GM12872 (cell line): ENCODE results near the gene CDH13.

ENCODE experiments used
- TF ChIP-seq, protein P1 (sequence below): IDR thresholded peaks from 3 replicates; pipeline ENCODE4 v1.5.1; 2011; ENCODE audit warnings: low read depth, mild to moderate bottlenecking, low read length, moderate library complexity; ENCODE audit not compliant: insufficient read depth

Gene CDH13

GRCh38 chr16:83197450-83197849, 570.7 kb downstream of the CDH13 start:
- TF ChIP-seq, protein P1, sequence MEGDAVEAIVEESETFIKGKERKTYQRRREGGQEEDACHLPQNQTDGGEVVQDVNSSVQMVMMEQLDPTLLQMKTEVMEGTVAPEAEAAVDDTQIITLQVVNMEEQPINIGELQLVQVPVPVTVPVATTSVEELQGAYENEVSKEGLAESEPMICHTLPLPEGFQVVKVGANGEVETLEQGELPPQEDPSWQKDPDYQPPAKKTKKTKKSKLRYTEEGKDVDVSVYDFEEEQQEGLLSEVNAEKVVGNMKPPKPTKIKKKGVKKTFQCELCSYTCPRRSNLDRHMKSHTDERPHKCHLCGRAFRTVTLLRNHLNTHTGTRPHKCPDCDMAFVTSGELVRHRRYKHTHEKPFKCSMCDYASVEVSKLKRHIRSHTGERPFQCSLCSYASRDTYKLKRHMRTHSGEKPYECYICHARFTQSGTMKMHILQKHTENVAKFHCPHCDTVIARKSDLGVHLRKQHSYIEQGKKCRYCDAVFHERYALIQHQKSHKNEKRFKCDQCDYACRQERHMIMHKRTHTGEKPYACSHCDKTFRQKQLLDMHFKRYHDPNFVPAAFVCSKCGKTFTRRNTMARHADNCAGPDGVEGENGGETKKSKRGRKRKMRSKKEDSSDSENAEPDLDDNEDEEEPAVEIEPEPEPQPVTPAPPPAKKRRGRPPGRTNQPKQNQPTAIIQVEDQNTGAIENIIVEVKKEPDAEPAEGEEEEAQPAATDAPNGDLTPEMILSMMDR = no peak

GRCh38 chr16:83198977-83199376, 572.2 kb downstream of the CDH13 start:
- TF ChIP-seq, protein P1 = no peak

GRCh38 chr16:83200005-83200779, 573.4 kb downstream of the CDH13 start:
- TF ChIP-seq, protein P1 = 0 out of 3 replicates have a peak, but pooled peaks have one; percentile 4

DNA sequence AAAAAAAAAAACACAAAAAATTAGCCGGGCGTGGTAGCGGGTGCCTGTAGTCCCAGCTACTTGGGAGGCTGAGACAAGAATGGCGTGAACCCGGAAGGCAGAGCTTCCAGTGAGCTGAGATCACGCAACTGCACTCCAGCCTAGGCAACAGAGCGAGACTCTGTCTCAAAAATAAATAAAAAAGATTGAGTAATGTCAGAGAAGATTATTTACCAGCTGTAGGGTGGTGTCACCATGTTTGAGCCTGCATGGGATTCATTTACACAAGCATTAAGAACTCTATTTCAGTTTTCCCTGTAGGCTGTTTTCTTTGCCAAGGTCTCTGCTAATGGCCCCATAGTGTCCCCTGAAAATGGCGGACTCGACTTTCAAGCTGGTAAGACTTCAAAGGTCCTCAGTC, 575.0 kb downstream of the CDH13 start:
- TF ChIP-seq, protein P1 = no peak

DNA sequence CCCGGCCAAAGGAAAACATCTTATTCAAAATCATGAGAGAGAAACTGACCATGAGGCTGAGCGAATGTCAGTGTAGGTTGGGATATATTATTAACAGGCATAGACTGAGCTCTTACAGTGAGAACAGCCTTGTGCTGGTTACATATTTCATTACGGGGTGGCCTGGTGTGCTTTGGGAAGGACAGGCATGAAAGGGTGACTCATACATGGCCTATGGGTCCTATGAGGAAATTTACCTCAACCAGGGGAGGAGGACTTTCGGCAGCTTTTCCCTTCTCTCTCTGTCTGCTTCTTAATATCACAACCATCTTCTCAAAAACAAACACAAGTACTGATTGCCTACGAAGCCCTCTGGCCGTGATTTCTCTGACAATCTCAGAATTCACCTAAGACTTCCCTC, 579.1 kb downstream of the CDH13 start:
- TF ChIP-seq, protein P1 = no peak

GRCh38 chr16:83206426-83206825, 579.7 kb downstream of the CDH13 start:
- TF ChIP-seq, protein P1 = no peak

- TF ChIP-seq, protein P1 = no peak
Observed at GRCh38 chr16:83211711-83212110, 584.9 kb downstream of the CDH13 start.
